ENCODE measurements around the gene MGAT5B.
"Not testable (repeated sequence)": the region's sequence is repeated elsewhere in the genome, so short reads cannot be mapped to it uniquely, and the experiment has no call there.

Gene MGAT5B

DNA sequence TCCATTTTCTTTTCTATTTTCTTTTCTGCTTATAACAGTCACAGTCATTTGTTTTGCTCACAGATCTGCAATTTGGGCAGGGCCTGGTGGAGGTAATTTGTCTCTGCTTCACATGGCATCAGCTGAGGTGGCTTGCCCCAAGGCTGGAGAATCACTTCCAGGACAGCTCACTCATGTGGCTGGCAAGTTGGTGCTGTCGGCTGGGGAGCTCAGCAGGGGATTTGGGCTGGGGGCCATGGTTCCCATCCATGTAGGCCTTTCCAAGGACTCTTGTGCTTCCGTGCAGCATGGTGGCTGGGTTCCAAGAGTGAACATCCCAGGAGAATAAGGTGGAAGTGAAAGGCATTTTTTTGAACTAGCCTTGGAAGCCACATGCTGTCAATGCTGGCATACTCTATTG is 85.7 kb downstream of the MGAT5B start:
- DNase-seq: no peak

DNA sequence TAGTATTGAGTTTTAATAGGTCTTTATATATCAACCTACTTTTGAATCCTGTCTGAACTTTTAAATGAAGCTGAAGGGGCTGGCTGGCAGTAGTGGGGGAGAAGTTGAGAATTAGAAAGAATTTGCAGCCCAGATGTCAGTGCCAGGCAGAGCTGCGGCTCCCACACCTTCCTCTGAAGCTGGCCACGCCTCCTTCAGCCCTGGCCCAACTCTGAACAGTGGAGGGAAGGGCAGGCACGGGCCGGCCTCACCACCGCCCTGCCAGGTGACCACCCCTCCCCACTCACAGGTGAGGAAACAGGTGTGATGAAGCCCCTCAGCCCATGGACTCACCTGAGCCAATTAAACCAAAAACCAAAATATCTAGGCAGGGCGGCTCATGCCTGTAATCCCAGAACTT is 87.0 kb downstream of the MGAT5B start:
- no peak for DNase-seq

DNA sequence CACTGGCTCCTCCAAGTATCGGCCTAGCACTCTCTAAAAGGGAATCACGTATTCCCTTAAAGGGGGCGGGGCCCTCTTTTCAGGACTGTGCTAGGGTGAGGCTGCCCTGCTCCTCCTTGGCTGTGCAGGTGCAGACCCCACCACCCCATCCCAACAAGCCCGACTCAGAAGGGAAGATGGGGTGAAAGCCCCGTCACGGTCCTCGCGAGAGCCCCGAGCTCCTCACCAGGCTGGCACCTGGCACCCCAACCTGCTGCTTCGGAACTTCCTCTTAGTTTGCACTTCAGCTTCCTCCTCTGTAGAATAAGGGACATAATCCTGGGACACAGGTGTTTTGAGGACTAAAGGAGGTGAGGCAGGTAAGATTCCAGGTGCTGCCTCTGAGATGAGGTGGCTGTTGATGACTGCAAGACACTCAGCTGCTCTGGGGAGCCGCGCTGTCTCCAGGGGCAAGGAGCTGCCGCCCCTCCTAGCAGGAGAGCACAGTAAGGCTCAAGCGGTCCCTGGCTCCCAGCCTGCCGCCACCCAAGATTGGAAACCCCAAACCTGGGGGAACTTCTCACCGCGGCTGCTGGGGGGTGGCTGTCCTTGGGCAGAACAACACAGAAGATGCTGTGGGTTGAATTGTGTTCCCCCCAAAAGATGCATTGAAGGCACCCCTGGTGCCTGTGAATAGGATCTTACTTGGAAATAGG is 88.8 kb downstream of the MGAT5B start:
- DNase-seq: no peak

DNA sequence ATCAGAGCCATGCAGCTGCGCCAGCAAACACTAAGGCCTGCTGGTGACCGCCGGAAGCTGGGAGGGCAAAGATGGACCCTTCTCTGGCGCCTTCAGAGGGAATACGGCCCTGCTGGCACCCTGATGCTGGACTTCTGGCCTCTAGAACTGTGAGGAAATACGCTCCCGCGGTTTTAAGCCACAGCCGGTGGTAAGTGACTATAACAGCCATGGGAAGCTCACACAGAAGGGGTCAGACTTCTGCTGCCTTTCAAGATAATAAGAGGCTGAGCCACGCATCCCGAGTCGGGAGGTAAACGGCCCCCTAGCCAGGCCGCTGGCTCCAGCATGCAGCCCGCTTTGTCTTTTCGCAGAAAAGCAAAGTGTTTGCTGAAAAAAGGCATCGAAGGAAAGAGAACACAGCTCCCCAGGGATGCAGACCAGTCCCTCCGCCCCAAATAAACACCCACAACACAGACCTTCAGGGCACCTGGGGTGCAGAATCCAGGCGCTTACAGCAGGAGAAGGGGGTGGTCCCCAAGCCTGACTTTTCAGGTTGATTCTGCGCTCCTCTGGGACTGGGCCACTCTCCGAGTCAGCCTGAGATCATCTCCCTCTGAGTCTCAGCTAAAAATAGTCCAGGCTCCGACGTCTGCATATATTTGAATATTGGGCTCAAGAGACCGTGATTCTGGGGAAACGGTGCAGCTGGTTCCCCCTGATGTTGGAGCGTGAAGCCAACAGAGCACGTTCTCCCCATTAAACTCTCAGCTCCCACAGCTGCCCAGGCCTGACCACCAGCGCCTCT is 89.7 kb downstream of the MGAT5B start:
- DNase-seq: no peak

DNA sequence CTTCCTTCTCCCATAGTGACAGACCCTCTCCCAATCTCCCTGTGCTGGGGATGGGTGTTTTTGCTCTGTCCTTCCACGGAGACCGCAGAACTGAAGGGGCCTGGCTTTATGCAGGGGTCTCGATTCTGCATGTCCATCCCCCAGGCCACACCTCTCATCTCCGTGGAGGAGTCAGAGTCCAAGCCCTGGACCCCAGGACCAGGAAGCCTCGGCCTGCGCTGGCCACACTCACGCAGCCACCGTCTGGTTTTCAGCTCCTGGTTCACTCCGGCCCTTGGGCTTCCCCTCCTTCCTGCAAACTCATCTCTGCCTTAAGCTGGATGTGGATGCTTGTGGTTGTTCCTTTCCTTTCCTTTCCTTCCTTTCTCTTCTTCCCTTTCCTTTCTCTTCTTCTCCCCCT is 90.8 kb downstream of the MGAT5B start:
- no peak for DNase-seq

DNA sequence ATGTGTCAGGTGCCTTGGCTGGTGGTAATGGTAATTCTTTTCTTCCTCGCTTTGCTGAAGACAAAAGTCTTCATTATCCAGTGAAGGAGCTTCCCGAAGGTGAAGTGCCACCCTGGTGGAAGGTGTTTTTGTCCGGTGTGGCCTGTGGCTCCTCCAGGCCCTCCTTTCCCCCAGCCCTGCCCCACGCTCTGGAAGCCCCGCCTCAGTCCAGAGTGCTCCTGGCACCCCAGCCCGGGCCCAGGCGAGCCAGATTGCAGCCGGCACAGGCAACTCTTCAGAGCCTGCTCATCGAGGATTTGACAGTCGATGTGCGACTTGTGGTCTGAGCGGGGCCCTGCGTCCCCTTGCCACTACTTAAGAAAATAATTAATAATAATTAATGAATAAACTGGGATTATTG is 93.7 kb downstream of the MGAT5B start:
- no peak for DNase-seq

DNA sequence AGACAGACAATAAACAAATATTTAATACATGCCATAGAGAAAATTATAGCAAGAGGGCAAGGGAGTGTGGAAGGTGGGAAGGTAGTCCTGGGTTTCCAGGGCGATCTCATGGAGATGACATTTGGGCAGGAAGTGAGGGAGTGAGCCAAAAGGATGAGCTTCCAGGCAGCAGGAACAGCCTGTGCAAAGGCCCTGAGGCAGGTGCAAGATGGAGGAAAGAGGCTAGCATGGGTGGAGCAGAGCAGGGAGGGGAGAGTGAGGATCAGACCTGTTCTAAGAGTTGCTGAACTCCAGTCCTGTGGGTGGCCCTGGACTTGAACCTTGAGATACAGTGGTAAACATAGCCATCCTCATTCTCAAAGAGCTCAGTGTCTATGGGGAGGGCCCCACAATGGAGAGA is 94.7 kb downstream of the MGAT5B start:
- DNase-seq: no peak

DNA sequence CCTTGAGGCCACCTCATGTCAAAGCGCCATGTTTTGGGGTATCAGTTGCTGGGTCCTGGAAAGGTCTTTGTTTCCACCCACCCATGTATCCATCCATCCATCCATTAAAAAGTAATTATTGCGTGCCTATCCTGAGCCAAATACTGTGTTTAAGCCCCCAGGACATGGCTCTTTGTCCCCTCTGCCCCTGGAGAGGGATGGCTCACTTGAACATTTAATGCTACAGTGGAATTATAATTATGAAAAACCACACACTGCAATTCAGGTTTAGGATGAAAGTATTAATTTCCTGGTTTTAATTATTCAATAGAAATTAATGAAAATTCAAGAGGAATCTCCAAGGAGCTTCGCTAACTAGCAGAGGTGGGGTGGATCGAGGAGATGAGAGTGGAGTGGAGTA is 97.8 kb downstream of the MGAT5B start:
- no peak for DNase-seq

DNA sequence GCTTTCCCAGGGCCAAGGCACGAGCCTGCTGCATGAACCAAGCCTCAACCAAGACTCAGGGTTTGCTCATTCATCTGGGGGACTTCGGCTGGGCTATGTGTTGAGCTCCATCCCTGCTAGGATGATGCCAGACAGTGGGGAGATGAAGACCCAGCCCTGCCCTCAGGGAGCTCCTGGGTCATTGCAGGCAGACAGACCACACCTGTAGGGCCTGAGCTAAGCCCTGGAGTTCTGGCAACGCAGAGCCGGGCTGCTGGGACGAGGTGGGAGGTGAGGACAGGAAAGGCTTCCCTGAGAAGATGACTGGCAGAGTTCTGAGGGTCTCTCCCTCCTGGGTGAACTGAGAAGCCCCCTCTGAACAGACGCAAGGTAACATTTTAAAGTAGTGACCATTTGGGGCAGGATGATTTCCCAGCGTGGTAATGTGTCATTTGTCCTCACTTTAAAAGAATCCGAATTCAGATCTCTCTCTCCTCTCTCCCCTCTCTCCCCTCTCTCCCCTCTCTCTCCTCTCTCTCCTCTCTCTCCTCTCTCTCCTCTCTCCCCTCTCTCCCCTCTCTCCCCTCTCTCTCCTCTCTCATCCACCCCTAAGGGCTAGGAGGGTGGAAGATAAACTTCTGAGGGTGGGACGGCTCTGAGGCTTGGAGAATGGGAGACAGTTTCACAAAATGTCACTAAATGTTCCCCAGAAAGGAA is 98.4 kb downstream of the MGAT5B start:
- no peak for DNase-seq

DNA sequence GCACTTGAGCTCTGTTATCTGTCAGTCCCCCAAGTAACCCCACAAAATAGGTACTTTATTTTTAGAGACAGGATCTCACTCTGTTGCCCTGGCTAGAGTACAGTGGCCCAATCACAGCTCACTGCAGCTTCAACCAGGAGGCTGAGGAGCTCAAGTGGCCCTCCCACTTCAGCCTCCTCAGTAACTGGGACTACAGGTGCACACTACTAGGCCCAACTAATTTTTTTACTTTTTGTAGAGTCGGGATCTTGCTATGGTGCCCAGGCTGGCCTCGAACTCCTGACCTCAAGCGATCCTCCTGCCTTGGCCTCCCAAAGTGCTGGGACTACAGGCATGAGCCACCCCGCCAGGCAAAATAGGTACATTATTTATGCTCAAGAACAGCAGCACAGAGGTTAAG is 99.6 kb downstream of the MGAT5B start:
- no peak for DNase-seq

DNA sequence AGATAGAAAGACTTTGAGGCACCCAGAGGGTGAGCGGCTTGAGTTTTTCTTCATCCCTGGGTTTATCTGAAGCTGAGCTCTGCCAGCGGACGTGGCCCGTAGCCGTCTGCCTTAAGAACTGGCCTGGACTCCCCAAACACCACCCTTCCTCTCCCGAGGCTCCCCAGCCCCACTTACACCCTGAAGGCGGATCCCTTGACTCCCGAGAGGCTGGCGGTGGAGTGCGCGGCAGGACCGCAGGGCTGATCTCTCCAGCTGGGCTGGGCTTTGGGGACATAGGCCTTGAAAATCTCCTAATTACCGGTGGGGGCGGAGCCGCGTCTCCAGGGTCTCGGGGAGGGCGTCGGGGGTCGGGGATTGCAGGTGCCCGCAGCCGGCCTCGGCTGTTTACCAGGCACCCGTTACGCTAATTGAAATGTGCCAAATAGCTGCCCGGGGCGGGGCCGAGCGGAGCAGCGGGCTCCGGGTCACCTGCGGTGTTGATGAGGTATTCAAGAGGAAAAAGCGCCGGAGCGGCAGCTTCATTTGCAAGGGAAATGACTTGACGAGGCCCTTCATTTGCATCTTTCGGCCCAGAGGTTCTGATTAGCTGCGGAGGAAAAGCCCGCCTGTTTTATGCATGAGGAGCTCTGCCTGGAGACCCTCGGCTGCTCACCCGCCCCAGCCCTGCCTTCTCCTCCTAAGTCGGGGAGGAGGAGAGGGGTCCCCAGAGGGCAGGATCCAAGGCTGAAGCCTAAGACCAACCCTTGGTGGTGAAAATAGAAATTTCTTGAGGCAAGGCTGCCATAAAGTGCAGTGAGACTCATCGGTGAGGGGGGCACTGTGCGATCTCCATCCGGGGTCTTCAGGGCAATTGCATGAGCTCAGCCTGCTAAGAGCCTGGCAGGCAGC is 100.7 kb downstream of the MGAT5B start:
- DNase-seq: peak; percentile 62

DNA sequence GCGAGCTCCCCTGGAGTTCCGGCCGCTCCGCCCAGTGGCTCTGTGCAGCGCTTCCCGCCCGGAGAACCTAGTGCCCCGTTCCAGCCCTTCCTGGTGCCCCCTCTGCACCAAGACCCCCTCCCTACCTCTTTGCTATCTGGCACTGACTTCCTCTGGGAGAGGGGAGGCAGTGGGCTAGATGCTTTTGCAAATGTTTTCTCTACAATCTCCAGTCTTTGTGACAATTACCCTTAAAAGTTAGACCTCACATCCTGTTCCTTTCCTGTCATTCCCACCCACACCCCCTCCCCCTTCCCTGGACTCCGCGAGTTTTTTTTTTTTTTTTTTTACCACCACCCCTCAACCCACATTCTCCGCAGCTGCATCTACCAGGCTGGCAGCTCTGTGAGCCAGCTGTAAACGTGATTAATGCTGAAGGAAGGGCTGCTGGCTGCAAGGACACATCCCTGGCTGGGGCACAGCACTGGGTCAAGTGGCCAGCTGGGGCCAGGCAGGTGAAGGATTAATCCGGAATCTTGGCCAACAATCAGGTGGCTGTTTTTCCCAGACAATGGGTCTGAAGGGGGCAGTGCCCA is 101.5 kb downstream of the MGAT5B start:
- DNase-seq: no peak

DNA sequence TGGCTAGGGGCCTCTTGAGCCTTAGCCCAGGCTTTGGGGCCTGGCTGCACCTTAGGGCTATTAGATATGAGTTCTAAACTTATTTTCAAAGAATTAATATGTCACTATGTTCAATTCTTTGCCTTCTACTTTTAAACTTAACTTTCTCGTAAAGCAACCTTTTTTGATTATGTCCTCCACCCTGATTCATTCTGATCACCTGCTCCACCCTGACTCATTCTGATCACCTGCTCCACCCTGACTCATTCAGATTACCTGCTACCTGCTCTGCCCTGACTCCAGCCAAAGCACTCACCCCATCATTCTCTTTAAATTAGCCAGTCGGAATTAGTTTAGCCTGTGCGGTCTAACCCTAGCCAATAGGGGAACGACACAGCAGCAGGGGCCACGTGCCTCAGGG is 102.0 kb downstream of the MGAT5B start:
- DNase-seq: not testable (repeated sequence)

DNA sequence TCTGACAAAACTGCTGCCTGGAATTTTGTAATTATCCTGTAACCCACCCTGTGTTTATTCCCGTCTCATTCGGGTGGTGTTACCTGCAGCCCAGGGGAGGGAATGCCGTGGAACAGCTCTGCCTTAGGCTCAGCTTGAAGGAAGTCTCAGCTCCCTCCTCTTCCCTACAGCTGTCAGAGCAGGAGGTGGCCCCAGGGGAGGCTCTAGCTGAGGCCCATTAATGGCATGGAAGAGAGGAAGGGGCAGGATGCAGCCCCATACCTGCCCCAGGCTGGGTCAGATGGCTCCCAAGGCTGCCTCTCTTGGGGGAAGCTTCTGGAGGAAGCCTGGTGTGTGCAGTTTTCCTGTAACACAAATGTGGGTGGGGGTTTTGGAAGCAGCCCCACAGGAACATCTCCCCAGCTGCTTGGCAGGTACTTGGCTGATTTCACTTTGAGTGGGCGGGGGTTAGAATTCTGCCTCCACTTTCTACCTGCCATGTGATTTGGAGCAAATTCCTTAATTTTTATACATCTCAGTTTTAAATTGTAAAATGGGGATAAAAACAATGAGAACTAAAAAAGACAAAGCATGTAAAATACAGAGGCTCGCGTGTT is 103.9 kb downstream of the MGAT5B start:
- DNase-seq: no peak

DNA sequence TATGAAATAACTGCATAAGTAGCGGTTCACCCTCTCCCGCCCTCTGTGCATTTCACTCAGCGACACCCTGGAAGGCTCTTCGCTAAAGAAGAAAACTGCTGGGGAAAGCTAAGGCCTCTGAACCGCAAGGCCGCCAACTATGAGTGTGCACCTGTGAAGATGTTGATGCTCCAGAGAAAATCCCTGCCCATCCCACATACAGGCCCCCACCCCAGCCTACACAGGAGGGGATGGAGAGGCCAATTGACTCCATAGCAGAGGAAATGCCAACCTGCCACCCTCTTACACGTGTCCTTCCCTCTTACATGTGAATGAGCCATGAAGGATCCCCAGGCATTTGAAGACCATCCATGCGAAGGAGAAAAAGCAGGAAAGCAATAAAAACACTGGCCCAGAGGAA is 104.8 kb downstream of the MGAT5B start:
- no peak for DNase-seq

DNA sequence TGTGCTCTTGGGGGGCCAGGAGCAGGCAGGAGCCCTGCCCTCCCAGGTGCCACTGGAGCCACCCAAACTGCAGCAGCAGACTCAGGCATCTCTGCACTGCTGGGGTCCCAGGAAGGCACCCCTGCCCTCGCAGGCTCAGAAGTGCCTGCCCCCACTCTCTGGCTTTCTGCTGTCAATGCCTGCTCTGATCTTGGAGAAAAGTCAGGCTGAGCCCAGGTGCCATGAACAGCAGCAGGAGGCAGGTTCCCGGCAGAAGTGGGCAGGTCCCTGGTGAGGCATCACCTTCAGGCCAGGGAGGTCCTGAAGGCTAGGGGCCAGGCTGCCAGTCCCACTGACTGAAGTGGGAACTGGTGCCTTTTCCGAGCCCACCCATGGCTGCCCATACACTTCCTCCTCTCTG is 106.5 kb downstream of the MGAT5B start:
- no peak for DNase-seq

DNA sequence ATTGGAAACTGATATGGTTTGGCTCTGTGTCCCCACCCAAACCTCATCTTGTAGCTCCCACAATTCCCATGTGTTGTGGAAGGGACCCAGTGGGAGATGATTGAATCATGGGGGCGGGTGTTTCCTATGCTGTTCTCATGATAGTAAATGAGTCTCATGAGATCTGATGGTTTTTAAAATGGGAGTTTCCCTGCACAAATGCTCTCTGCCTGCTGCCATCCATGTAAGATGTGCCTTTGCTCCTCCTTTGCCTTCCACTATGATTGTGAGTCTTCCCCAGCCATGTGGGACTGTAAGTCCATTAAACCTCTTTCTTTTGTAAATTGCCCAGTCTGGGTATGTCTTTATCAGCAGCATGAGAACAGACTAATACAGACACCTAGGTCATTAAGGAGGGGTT is 109.8 kb downstream of the MGAT5B start:
- not testable (repeated sequence) for DNase-seq

DNA sequence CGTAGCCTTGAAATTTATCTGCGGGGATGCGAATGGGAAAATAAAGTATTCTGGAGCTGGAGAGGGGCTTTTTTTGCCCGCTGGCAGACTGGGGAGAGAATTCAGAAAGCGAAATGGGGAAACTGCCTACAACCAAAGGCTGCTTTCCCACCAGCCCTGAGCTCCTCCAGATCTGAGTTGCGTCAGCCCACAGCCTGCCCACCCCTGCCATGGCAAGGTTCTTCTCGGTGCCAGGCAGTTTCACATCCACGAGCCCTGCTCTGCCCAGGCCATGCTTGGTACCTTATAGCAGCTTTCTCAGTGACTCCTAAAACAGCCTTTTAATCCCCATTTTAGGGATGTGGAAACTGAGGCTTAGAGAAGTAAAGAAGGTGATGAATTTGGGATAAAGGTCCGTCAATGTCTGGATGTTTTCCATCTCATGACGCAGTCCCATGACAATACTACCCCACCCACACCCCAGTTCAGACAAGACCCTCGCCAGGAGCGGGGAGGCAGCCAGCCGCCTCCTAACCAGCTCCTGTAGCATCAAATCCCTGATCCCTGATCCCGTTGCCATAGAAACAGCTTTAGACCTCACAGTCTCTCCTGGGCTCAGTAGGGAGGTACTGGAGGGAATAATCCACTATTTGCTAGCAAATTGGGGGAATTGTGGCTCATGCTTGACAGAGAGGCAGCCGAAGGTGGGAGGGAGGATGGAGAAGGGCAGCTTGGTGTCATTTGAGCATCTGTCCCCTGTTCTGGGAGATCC is 113.5 kb downstream of the MGAT5B start:
- no peak for DNase-seq

DNA sequence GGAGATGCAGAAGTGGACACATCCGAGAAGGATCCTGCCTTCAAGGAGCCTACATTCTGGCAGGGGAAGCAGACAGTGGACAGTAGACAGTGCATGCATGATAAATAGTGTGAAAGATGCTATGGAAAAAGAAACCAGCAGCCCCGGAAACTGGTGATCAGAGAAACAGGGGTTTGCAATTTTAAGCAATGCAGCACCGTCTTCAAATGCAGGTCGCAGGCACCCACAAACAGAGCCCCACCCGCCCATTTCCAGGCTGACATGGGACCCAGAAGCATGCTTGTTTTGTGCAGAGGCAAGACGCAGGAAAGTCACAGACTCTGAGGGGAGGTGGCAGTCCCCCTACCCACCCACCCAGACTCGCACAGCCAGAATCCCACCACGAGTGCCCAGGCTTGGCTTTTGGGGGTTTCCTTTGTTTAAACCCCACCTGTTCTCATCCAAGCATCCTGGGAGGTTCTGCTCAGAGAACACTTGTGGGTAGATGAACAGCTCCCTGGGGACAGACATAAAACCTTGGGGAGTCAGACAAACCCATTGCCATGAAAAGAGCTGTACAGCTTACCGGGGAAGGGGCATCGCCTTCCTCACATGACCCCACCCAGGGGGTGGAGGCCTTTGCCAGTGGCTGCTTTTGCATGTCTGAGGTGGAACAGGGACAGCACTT is 114.3 kb downstream of the MGAT5B start:
- DNase-seq: peak; percentile 47

DNA sequence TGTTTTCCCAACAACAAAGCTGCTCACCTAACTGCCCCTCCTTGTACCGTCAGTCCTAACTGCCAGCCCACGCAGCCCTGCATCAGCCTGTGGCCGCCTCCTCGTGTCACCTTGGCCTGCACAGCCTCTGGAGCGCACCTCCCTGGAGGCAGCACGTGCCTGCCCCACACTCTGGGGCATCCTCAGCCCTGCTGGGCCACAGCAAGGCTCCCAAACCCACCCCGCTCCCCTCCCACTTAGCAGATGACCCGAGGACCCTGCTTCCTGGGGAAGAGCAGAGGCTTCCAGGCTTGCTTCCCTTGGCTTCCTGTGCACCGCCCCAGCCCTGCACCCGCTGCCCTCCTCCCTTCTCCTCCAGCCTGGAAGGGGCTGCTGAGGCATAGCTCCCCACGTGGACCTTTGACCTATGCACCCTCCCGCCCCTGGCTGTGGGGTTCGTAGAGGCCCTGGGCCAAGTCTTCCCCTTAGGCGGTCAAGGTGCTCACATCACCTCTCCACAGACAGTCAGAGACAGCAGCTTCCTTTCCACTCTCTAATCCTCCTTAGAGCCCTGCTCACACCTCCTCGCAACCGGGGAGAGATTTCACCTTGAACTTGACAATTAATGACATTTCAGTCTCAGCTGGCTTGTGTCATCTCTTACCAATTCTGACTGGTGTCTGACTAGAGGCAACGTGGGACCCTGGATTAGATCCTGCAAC is 115.0 kb downstream of the MGAT5B start:
- DNase-seq: no peak

Data from CD4-positive, alpha-beta T cell treated with Interleukin-17A for 4 hours (primary cell).